ENCODE data around the gene SMIM13.

DNA sequence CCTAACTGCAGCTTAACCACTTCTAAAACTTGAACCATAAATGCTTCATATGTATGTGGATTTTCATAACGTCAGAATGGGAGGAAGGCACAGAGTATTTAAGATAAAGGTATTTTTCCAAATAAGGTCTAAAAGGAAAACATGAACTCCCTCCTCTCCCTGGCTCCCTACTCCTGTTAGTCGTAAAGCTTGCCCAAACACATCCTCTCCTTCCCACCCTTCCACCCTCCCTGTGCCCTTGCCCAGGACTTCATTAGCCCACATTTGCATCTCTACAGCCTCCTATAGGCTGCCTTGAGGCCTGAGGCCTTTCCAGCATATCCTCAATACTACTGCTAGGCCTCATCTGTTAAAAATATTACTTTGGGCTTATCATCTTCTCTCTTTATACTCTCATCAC is 17.1 kb upstream of the SMIM13 start:
- TF ChIP-seq, protein P1, sequence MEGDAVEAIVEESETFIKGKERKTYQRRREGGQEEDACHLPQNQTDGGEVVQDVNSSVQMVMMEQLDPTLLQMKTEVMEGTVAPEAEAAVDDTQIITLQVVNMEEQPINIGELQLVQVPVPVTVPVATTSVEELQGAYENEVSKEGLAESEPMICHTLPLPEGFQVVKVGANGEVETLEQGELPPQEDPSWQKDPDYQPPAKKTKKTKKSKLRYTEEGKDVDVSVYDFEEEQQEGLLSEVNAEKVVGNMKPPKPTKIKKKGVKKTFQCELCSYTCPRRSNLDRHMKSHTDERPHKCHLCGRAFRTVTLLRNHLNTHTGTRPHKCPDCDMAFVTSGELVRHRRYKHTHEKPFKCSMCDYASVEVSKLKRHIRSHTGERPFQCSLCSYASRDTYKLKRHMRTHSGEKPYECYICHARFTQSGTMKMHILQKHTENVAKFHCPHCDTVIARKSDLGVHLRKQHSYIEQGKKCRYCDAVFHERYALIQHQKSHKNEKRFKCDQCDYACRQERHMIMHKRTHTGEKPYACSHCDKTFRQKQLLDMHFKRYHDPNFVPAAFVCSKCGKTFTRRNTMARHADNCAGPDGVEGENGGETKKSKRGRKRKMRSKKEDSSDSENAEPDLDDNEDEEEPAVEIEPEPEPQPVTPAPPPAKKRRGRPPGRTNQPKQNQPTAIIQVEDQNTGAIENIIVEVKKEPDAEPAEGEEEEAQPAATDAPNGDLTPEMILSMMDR (conservative IDR thresholded peaks at IDR 0.05; ENCODE audit: low read depth, low read length): no peak
- TF ChIP-seq MAFK (IDR thresholded peaks at IDR 0.05; ENCODE audit: low read depth, low read length): no peak
- no peak for TF ChIP-seq BHLHE40 (IDR thresholded peaks at IDR 0.05; ENCODE audit: low read depth, low read length)
